Measurements from ENCODE around the gene CHN1. TPM values are rescaled to one million over a fixed set of nuclear protein-coding genes. Genes with fewer than 3 reads are reported as not detected.

CHN1 gene
- polyA plus RNA-seq, 1 of the 3 experiments (the other 2 are of a cell fraction), result 31.6 TPM

DNA sequence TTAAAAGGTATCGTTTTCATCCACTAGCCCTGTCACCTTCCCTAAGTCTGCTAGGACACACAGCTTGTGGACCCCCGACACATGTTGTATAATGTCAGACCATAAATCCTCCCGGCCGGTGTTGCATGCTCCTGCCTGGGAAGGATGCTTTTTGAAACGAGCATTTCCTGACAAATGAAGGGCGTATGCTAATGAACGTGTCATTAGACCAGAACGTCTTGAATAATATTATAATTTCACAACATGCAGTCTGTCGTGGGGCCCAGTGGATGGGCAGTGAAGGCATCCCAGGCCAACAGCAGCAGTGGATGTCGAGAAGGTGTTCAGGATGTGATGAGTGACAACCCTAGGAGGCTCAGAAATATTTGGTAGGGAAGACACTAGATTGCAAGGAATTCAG is 248.4 kb downstream of the CHN1 start:
- WGBS (ENCODE audit: low lambda C conversion rate), result 74% methylated on average over 10 of the region's 10 CpGs
- H3K4me3 ChIP-seq (ENCODE audit: low read depth in 2 of 2, low read length in 1 of 2), result no peak overlapping the region
- no peaks in the 10 kb centered on the region for H3K9me2 ChIP-seq
- H3K27ac ChIP-seq (ENCODE audit: low read depth in 2 of 2, low read length in 1 of 2), result no peak overlapping the region
- TF ChIP-seq TAF1 (IDR thresholded peaks at IDR 0.05; ENCODE audit: borderline replicate concordance, low read depth, low read length) (no peak), MXI1 (IDR thresholded peaks at IDR 0.05; ENCODE audit: low read depth, low read length) (no peak), RCOR1 (IDR thresholded peaks at IDR 0.05; ENCODE audit: low read length) (no peak), RFX5 (IDR thresholded peaks at IDR 0.05; ENCODE audit: low read length) (no peak), NFIC (IDR thresholded peaks at IDR 0.05; ENCODE audit: borderline replicate concordance) (no peak), FOXM1 (IDR thresholded peaks at IDR 0.05; ENCODE audit: low read depth) (no peak), YY1 (IDR thresholded peaks at IDR 0.05; ENCODE audit: low read depth) (no peak), POLR2AphosphoS5 (IDR thresholded peaks at IDR 0.05; ENCODE audit: low read depth, low read length) (no peak)
- TF ChIP-seq, protein P1, sequence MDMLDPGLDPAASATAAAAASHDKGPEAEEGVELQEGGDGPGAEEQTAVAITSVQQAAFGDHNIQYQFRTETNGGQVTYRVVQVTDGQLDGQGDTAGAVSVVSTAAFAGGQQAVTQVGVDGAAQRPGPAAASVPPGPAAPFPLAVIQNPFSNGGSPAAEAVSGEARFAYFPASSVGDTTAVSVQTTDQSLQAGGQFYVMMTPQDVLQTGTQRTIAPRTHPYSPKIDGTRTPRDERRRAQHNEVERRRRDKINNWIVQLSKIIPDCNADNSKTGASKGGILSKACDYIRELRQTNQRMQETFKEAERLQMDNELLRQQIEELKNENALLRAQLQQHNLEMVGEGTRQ (IDR thresholded peaks at IDR 0.05; ENCODE audit: borderline replicate concordance, low read depth, low read length), result no peak
- TF ChIP-seq, protein P2, sequence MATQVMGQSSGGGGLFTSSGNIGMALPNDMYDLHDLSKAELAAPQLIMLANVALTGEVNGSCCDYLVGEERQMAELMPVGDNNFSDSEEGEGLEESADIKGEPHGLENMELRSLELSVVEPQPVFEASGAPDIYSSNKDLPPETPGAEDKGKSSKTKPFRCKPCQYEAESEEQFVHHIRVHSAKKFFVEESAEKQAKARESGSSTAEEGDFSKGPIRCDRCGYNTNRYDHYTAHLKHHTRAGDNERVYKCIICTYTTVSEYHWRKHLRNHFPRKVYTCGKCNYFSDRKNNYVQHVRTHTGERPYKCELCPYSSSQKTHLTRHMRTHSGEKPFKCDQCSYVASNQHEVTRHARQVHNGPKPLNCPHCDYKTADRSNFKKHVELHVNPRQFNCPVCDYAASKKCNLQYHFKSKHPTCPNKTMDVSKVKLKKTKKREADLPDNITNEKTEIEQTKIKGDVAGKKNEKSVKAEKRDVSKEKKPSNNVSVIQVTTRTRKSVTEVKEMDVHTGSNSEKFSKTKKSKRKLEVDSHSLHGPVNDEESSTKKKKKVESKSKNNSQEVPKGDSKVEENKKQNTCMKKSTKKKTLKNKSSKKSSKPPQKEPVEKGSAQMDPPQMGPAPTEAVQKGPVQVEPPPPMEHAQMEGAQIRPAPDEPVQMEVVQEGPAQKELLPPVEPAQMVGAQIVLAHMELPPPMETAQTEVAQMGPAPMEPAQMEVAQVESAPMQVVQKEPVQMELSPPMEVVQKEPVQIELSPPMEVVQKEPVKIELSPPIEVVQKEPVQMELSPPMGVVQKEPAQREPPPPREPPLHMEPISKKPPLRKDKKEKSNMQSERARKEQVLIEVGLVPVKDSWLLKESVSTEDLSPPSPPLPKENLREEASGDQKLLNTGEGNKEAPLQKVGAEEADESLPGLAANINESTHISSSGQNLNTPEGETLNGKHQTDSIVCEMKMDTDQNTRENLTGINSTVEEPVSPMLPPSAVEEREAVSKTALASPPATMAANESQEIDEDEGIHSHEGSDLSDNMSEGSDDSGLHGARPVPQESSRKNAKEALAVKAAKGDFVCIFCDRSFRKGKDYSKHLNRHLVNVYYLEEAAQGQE (IDR thresholded peaks at IDR 0.05; ENCODE audit: low read depth, low read length), result no peak
- TF ChIP-seq, protein P3, sequence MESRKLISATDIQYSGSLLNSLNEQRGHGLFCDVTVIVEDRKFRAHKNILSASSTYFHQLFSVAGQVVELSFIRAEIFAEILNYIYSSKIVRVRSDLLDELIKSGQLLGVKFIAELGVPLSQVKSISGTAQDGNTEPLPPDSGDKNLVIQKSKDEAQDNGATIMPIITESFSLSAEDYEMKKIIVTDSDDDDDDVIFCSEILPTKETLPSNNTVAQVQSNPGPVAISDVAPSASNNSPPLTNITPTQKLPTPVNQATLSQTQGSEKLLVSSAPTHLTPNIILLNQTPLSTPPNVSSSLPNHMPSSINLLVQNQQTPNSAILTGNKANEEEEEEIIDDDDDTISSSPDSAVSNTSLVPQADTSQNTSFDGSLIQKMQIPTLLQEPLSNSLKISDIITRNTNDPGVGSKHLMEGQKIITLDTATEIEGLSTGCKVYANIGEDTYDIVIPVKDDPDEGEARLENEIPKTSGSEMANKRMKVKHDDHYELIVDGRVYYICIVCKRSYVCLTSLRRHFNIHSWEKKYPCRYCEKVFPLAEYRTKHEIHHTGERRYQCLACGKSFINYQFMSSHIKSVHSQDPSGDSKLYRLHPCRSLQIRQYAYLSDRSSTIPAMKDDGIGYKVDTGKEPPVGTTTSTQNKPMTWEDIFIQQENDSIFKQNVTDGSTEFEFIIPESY (IDR thresholded peaks at IDR 0.05; ENCODE audit: borderline replicate concordance, low read depth), result no peak
- ChIA-PET CTCF (interaction anchor here (1.6 kb wide), 1 partner anchor 15 kb away, joined by 6 read pairs; no protein-coding TSS in a partner anchor), POLR2A (no interaction called here)
- no peak overlapping the region for H3K9ac ChIP-seq
- no peaks in the 10 kb centered on the region for H3K27me3 ChIP-seq (ENCODE audit: insufficient read depth)
- H3K9me3 ChIP-seq, result no peaks in the 10 kb centered on the region
- no peak overlapping the region for H2AFZ ChIP-seq (ENCODE audit: low read depth)
- no peaks in the 10 kb centered on the region for H3K36me3 ChIP-seq (replicated peaks in 1 of 2; ENCODE audit: control insufficient read depth in 1 of 2, insufficient read depth in 2 of 2, low read length in 1 of 2)
- no peaks in the 10 kb centered on the region for H3F3A ChIP-seq (replicated peaks; ENCODE audit: insufficient read depth)
- DNase-seq, result no peak
- H3K4me2 ChIP-seq, result no peak overlapping the region
- H3K79me2 ChIP-seq (ENCODE audit: insufficient read depth), result no peaks in the 10 kb centered on the region
- no peaks in the 10 kb centered on the region for H3K4me1 ChIP-seq (ENCODE audit: control insufficient read depth in 1 of 2, insufficient read depth in 2 of 2, low read depth in 1 of 2, low read length in 1 of 2)
- H4K20me1 ChIP-seq (ENCODE audit: insufficient read depth), result no peaks in the 10 kb centered on the region
